Smooth muscle cell (in vitro differentiated cells): ENCODE results near the gene ITPR3. TPM values are rescaled to one million over a fixed set of nuclear protein-coding genes. Genes with fewer than 3 reads are reported as not detected.

Experiments used
- DNase-seq: peaks from one replicate; lab custom pipeline; 2025; ENCODE audit not compliant: unreplicated experiment; lab: John Stamatoyannopoulos, UW
- H2AFZ ChIP-seq: fragments of 200-600 bp; sonication (generic); 2 replicates; pipeline ENCODE4 v1.6.0; 2016; ENCODE audit warnings: antibody characterized with exemption, low read depth, mild to moderate bottlenecking
- H3F3A ChIP-seq: fragments of 200-600 bp; sonication (generic); 2 replicates; pipeline ENCODE4 v1.6.0; 2017; ENCODE audit warnings: antibody characterized with exemption, low read depth
- H3K27ac ChIP-seq: fragments of 200-600 bp; sonication (generic); 2 replicates; pipeline ENCODE4 v1.5.1; 2016; ENCODE audit warnings: low read depth, mild to moderate bottlenecking
- H3K27me3 ChIP-seq: fragments of 200-600 bp; sonication (generic); 2 replicates; pipeline ENCODE4 v1.6.1; 2016; ENCODE audit warnings: low read depth, mild to moderate bottlenecking
- H3K36me3 ChIP-seq: fragments of 200-600 bp; sonication (generic); 2 replicates; pipeline ENCODE4 v1.5.1; 2016; ENCODE audit warnings: low read depth
- H3K4me1 ChIP-seq: fragments of 200-600 bp; sonication (generic); 2 replicates; pipeline ENCODE4 v1.5.1; 2016; ENCODE audit warnings: low read depth
- H3K4me2 ChIP-seq: fragments of 200-600 bp; sonication (generic); 2 replicates; pipeline ENCODE4 v1.6.0; 2016; ENCODE audit warnings: mild to moderate bottlenecking
- H3K4me3 ChIP-seq: fragments of 200-600 bp; sonication (generic); 2 replicates; pipeline ENCODE4 v1.5.1; 2016; ENCODE audit warnings: mild to moderate bottlenecking
- H3K79me2 ChIP-seq: fragments of 200-600 bp; sonication (generic); 2 replicates; pipeline ENCODE4 v1.6.0; 2016; ENCODE audit warnings: low read depth, mild to moderate bottlenecking
- H3K9ac ChIP-seq: fragments of 200-600 bp; sonication (generic); 2 replicates; pipeline ENCODE4 v1.6.0; 2016; ENCODE audit warnings: low read depth
- H3K9me3 ChIP-seq: fragments of 200-600 bp; sonication (generic); replicated peaks from 2 replicates; pipeline ENCODE4 v1.5.1; 2016; ENCODE audit warnings: low read depth
- H4K20me1 ChIP-seq: fragments of 200-600 bp; sonication (generic); 2 replicates; pipeline ENCODE4 v1.6.0; 2016; ENCODE audit warnings: low read depth
- CTCF ChIP-seq: fragments of 200-600 bp; sonication (generic); IDR thresholded peaks from 2 replicates; pipeline ENCODE4 v1.5.1; 2017; ENCODE audit warnings: borderline replicate concordance, mild to moderate bottlenecking, antibody characterized with exemption; ENCODE audit not compliant: insufficient read depth, poor library complexity, severe bottlenecking
- WGBS: methylation state at CpG from one replicate; pipeline ENCODE4 v1.1.7; 2016; ENCODE audit warnings: low lambda C conversion rate; 5-methylcytosine and 5-hydroxymethylcytosine counted together
- polyA plus RNA-seq: library from polyadenylated mRNA; unstranded; fragments of >200 nt; fragmentation: Nextera tagmentation; extraction: Ambion mirVana; gene quantifications from 2 replicates; pipeline ENCODE4 v1.2.1, GENCODE V29; 2016
- total RNA-seq: library from RNA; depleted of rRNA; stranded (reverse); fragments of >200 nt; gene quantifications from 2 replicates; pipeline ENCODE4 v1.2.3, GENCODE V29; 2014

The ITPR3 gene
- total and polyA plus RNA-seq, 2 experiments from 2014 or later: 2.0 to 7.4 TPM

GRCh38 chr6:33708516-33709204 lies 87.5 kb downstream of the ITPR3 start:
- Histone ChIP-seq H3K27ac (no peak overlapping the region), H3K9me3 (no peaks in the 10 kb centered on the region), H2AFZ (no peak overlapping the region), H4K20me1 (peaks cover 6% of the 10 kb centered on the region), H3K4me1 (peaks cover 6% of the 10 kb centered on the region), H3K9ac (no peak overlapping the region), H3K36me3 (no peaks in the 10 kb centered on the region), H3K4me3 (no peak overlapping the region), H3K27me3 (no peaks in the 10 kb centered on the region), H3K4me2 (no peak overlapping the region), H3K79me2 (peaks cover 10% of the 10 kb centered on the region), H3F3A (no peaks in the 10 kb centered on the region)
- no peak for DNase-seq
- 94% methylated on average over 10 of the region's 10 CpGs for WGBS
- TF ChIP-seq CTCF: no peak

- Histone ChIP-seq H3F3A (no peaks in the 10 kb centered on the region), H3K4me1 (peaks cover 6% of the 10 kb centered on the region), H3K4me2 (no peak overlapping the region), H3K36me3 (no peaks in the 10 kb centered on the region), H3K9ac (no peak overlapping the region), H3K79me2 (peaks cover 10% of the 10 kb centered on the region), H3K4me3 (no peak overlapping the region), H2AFZ (no peak overlapping the region), H3K27me3 (no peaks in the 10 kb centered on the region), H4K20me1 (peaks cover 6% of the 10 kb centered on the region), H3K9me3 (no peaks in the 10 kb centered on the region), H3K27ac (no peak overlapping the region)
- WGBS: 95% methylated on average over 10 of the region's 10 CpGs
- TF ChIP-seq CTCF: no peak
- DNase-seq: no peak
These were observed 88.6 kb downstream of the ITPR3 start for GRCh38 chr6:33709605-33710295.

GRCh38 chr6:33710296-33711121 lies 89.4 kb downstream of the ITPR3 start:
- no peak overlapping the region for H2AFZ ChIP-seq
- peaks cover 6% of the 10 kb centered on the region for H3K4me1 ChIP-seq
- H3K79me2 ChIP-seq: peaks cover 10% of the 10 kb centered on the region
- no peak overlapping the region for H3K9ac ChIP-seq
- no peaks in the 10 kb centered on the region for H3K36me3 ChIP-seq
- peaks cover 2% of the 10 kb centered on the region for H4K20me1 ChIP-seq
- no peaks in the 10 kb centered on the region for H3K27me3 ChIP-seq
- H3K4me2 ChIP-seq: peak overlapping the region; percentile 95
- DNase-seq: no peak
- H3K9me3 ChIP-seq: no peaks in the 10 kb centered on the region
- WGBS: 93% methylated on average over 15 of the region's 15 CpGs
- no peak overlapping the region for H3K27ac ChIP-seq
- peak overlapping the region; percentile 93 for H3K4me3 ChIP-seq
- H3F3A ChIP-seq: no peaks in the 10 kb centered on the region
- TF ChIP-seq CTCF: no peak
